ENCODE results near the gene TENM3.

The TENM3 gene

GRCh38 chr4:182202650-182203049 lies 40.6 kb upstream of the TENM3 start:
- H3F3A ChIP-seq (ENCODE audit: insufficient read depth, low read length) = no peaks in the 10 kb centered on the region
- TF ChIP-seq EZH2phosphoT487 (IDR thresholded peaks at IDR 0.05; ENCODE audit: low read length) (no peak), CTCF (IDR thresholded peaks at IDR 0.05; ENCODE audit: low read length) (no peak), EZH2 (optimal IDR thresholded peaks at IDR 0.05; ENCODE audit: low read depth, low read length) (no peak)

GRCh38 chr4:182203872-182204411 lies 39.3 kb upstream of the TENM3 start:
- H3K4me3 ChIP-seq (ENCODE audit: low read length) = no peak overlapping the region
- H3K4me1 ChIP-seq (ENCODE audit: low read length) = no peaks in the 10 kb centered on the region
- TF ChIP-seq EZH2phosphoT487 (IDR thresholded peaks at IDR 0.05; ENCODE audit: low read length) = no peak
- TF ChIP-seq EZH2 (optimal IDR thresholded peaks at IDR 0.05; ENCODE audit: low read depth, low read length) = no peak
- no peak for TF ChIP-seq CTCF (IDR thresholded peaks at IDR 0.05; ENCODE audit: low read length)
- no peaks in the 10 kb centered on the region for H3K9me2 ChIP-seq (replicated peaks; ENCODE audit: insufficient read depth, low read length)
- H2AFZ ChIP-seq (ENCODE audit: low read length) = no peak overlapping the region
- DNase-seq = no peak
- no peaks in the 10 kb centered on the region for H3K27me3 ChIP-seq (replicated peaks; ENCODE audit: insufficient read depth, low read length)
- no peaks in the 10 kb centered on the region for H3K79me2 ChIP-seq (ENCODE audit: low read length)
- no peak overlapping the region for H3K4me2 ChIP-seq (ENCODE audit: low read depth, low read length)
- H3K9ac ChIP-seq (ENCODE audit: low read length) = no peak overlapping the region
- H3K27ac ChIP-seq (ENCODE audit: low read length) = no peak overlapping the region
- H3K9me3 ChIP-seq (replicated peaks; ENCODE audit: insufficient read depth, low read length) = no peaks in the 10 kb centered on the region
- no peaks in the 10 kb centered on the region for H4K20me1 ChIP-seq (ENCODE audit: insufficient read depth, low read length)
- no peaks in the 10 kb centered on the region for H3K36me3 ChIP-seq (replicated peaks; ENCODE audit: insufficient read depth, low read length)
- no peaks in the 10 kb centered on the region for H3F3A ChIP-seq (ENCODE audit: insufficient read depth, low read length)

More at GRCh38 chr4:182202650-182203049, 40.6 kb upstream of the TENM3 start:
- Histone ChIP-seq H3K79me2 (ENCODE audit: low read length) (no peaks in the 10 kb centered on the region), H3K4me2 (ENCODE audit: low read depth, low read length) (no peak overlapping the region), H3K9me3 (replicated peaks; ENCODE audit: insufficient read depth, low read length) (no peaks in the 10 kb centered on the region), H3K4me3 (ENCODE audit: low read length) (no peak overlapping the region), H3K27me3 (replicated peaks; ENCODE audit: insufficient read depth, low read length) (no peaks in the 10 kb centered on the region), H3K36me3 (replicated peaks; ENCODE audit: insufficient read depth, low read length) (no peaks in the 10 kb centered on the region), H3K27ac (ENCODE audit: low read length) (no peak overlapping the region), H3K9ac (ENCODE audit: low read length) (no peak overlapping the region), H3K9me2 (replicated peaks; ENCODE audit: insufficient read depth, low read length) (no peaks in the 10 kb centered on the region), H2AFZ (ENCODE audit: low read length) (no peak overlapping the region), H3K4me1 (ENCODE audit: low read length) (no peaks in the 10 kb centered on the region), H4K20me1 (ENCODE audit: insufficient read depth, low read length) (no peaks in the 10 kb centered on the region)
- no peak for DNase-seq

- Histone ChIP-seq H3K27me3 (replicated peaks; ENCODE audit: insufficient read depth, low read length) (no peaks in the 10 kb centered on the region), H3K4me2 (ENCODE audit: low read depth, low read length) (no peak overlapping the region), H3K9ac (ENCODE audit: low read length) (no peak overlapping the region), H3K4me1 (ENCODE audit: low read length) (no peaks in the 10 kb centered on the region), H3K9me3 (replicated peaks; ENCODE audit: insufficient read depth, low read length) (no peaks in the 10 kb centered on the region), H4K20me1 (ENCODE audit: insufficient read depth, low read length) (no peaks in the 10 kb centered on the region), H3F3A (ENCODE audit: insufficient read depth, low read length) (no peaks in the 10 kb centered on the region), H3K27ac (ENCODE audit: low read length) (no peak overlapping the region), H3K79me2 (ENCODE audit: low read length) (no peaks in the 10 kb centered on the region), H2AFZ (ENCODE audit: low read length) (no peak overlapping the region), H3K9me2 (replicated peaks; ENCODE audit: insufficient read depth, low read length) (no peaks in the 10 kb centered on the region), H3K36me3 (replicated peaks; ENCODE audit: insufficient read depth, low read length) (no peaks in the 10 kb centered on the region), H3K4me3 (ENCODE audit: low read length) (no peak overlapping the region)
- no peak for DNase-seq
- TF ChIP-seq EZH2 (optimal IDR thresholded peaks at IDR 0.05; ENCODE audit: low read depth, low read length) = no peak
- TF ChIP-seq EZH2phosphoT487 (IDR thresholded peaks at IDR 0.05; ENCODE audit: low read length) = no peak
- TF ChIP-seq CTCF (IDR thresholded peaks at IDR 0.05; ENCODE audit: low read length) = no peak
Observed at GRCh38 chr4:182205306-182205705, 37.9 kb upstream of the TENM3 start.

All from MM.1S (cell line).